ENCODE data around the gene RSBN1L.
A peak's percentile ranks its signal among the peaks of the same experiment; 100 is the strongest.
"Not testable (repeated sequence)": the region's sequence is repeated elsewhere in the genome, so short reads cannot be mapped to it uniquely, and the experiment has no call there.

RSBN1L gene

DNA sequence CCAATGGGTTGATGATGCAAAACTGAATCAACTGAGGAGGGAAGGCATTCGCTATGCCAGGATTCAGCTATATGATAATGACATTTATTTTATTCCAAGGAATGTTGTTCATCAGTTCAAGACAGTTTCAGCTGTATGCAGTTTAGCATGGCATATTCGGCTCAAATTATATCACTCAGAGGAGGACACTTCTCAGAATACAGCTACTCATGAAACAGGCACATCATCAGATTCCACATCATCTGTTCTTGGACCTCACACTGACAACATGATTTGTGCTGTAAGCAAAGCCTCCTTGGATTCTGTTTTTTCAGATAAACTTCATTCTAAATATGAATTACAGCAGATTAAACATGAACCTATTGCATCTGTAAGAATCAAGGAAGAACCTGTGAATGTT lies 82.3 kb downstream of the RSBN1L start:
- no peak for FAIRE-seq

DNA sequence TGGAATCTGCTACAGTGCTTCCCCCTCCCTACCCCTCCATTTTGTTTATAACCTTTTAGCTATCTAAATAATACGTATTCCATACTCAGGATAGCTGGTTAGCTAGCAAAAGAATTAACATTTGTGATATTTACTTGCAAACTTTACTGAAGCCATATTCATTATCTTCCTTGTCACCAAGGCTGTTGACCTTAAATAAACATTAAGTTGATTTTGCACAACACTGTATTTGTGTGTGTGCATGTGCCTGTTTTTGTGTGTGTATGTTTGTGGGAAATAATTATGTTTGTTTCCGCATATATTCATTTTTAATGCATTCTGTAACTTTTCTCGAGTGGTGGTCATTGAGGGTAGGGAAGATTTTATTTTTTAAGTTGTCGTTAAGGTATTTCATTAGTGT lies 86.1 kb downstream of the RSBN1L start:
- FAIRE-seq: no peak

DNA sequence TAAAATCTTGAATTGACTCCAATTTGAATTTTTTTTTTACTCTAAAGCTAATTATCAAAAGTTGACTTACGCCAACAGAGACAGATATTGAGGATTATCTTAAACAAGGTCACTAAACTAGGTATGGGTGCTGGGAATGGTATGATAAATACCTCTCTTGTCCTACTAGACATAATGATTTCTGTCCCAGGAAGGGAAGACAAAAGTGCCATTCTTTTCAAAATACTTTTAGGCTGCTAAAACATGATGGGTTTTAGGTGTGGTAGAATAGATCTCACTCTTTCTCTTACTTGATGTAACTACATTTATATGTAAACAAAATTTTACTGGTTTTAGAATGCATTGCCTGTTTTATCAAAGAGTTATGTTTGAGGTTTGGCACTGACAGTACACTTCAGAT lies 86.9 kb downstream of the RSBN1L start:
- FAIRE-seq: no peak

GRCh38 chr7:77783545-77783944 lies 87.3 kb downstream of the RSBN1L start:
- FAIRE-seq: no peak

DNA sequence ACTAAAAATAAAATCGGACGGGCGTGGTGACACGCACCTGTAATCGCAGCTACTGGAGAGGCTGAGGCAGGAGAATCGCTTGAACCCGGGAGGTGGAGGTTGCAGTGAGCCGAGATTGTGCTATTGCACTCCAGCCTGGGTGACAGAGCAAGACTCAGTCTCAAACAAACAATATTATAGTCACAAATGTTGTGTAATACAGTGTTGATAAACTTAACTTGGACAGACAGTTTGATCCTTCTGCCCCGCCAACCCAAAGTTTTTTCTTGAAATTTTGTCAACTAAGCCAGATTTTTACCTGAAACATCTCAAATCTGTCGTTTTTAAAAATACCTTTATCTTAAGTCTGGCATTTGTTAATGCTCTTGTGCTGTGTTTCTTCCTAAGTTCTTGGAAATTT lies 88.2 kb downstream of the RSBN1L start:
- not testable (repeated sequence) for FAIRE-seq

DNA sequence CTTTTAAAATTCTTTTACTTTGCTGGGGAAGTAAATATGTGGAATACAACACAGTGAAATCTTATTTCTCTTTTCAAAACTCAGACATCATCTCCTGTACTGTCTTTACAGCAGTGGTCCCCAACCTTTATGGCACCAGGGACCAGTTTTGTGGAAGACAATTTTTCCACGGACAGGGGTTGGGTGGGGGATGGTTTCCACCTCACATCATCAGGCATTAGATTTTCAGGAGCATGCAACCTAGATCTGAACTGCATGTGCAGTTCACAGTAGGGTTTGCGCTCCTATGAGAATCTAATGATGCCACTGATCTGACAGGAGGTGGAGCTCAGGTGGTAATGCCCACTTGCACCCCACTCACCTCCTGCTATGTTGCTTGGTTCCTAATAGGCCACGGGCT lies 89.8 kb downstream of the RSBN1L start:
- FAIRE-seq: no peak

DNA sequence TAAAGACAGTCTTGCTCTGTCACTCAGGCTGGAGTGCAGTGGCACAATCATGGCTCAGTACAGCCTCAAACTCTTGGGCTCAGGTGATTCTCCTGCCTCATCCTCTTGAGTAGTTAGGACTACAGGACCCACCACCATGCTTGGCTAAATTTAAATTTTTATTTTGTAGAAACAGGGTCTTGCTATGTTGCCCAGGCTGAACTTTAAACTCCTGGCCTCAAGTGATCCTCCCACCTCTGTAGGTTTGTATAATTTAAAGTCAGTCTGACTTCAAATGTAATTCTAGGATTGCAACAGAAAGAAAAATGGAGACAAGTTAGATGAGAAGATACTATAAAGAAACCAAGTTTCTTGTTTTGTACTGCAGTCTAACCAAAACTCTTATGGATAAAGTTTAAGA lies 90.5 kb downstream of the RSBN1L start:
- FAIRE-seq: no peak

GRCh38 chr7:77788327-77788902 lies 92.2 kb downstream of the RSBN1L start:
- FAIRE-seq: no peak

DNA sequence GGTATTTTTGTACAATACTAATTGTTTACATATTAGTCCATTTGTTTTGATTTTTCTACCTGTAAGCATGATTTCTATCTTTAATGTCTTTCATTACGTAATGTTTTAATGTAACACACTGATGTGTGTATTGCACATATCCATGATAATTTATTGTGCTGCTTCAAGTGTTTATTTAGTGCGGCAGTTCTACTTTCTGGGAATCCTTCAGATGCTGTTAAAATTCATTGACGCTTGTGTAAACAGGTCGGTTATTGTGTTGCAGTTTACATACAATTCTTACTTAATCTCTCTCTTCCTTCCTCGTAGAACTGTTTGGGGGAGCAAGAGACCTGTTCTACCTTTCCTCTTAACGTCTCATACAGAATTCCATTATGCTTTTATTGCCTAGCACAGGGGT lies 95.1 kb downstream of the RSBN1L start:
- FAIRE-seq: no peak

GRCh38 chr7:77791956-77792355 lies 95.7 kb downstream of the RSBN1L start:
- no peak for FAIRE-seq

DNA sequence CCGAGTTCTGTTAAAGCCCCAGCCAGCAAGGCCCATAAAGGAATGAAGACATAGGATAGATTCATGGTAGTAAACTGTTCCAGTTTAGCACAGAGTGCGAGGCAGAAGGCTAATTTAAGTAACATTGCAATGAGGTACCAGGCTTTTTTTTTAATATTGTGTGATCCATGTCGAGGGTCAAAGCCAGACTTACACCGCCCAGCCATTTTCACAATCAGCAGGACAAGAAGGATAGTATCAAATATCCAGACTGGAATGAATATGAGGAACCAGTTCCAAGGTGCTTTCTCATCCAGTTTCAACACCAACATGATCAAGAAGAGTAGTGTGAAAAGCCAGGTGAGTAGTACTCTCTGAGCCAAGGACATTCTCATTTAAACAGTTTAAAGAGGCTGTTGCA lies 97.7 kb downstream of the RSBN1L start:
- no peak for FAIRE-seq

- no peak for FAIRE-seq
Measured at GRCh38 chr7:77796109-77796508, 99.8 kb downstream of the RSBN1L start.

DNA sequence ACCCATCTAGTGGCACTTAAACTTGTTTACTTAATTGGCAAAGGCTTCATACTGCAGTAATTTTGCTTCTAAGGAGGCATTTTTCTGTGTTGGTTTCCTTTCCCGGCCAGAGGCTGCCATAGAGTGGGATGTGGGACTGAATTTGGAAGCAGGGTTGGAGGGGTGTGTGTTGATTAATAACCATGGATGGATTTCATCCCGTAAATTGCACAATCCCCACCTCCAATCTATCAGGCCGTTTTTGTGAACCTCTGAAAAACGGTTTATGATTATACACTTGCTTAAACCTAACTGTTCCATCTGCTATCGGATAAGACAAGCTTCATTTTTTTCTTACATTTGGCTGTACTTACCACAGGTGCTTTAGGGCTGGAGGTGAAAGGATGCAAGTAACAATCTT lies 100.7 kb downstream of the RSBN1L start:
- no peak for FAIRE-seq

- no peak for FAIRE-seq
Measured at GRCh38 chr7:77797734-77798393, 101.6 kb downstream of the RSBN1L start.

GRCh38 chr7:77798394-77799077 lies 102.3 kb downstream of the RSBN1L start, which contains the start of the genes PHTF2 and TMEM60:
Gene PHTF2 (plus strand): TSS chr7:77798773.
Gene TMEM60 (minus strand): TSS chr7:77798434. CDS start chr7:77794373, 4,061 bp downstream.
- FAIRE-seq: peak; percentile 99

- no peak for FAIRE-seq
Measured at GRCh38 chr7:77799078-77799964, 103.1 kb downstream of the RSBN1L start.

GRCh38 chr7:77800158-77800557 lies 103.9 kb downstream of the RSBN1L start:
- FAIRE-seq: no peak

DNA sequence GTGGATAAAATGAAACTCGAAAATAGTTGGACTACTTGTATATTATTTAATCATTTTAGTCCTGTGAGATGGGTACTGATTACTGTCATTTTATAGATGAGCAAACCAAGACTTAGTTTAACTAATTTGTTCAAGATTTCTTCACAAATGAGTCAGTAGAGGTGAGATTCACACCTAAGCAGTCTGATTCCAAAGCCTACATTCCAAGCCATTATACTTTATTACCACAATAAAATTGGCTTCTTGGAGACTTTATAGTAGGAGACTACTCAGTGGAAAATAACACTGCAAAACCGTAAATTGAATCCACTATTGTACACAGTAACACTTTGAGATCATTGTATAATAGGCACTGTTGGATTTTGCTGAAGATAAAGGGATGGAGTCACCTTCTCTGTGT lies 104.5 kb downstream of the RSBN1L start:
- FAIRE-seq: no peak

DNA sequence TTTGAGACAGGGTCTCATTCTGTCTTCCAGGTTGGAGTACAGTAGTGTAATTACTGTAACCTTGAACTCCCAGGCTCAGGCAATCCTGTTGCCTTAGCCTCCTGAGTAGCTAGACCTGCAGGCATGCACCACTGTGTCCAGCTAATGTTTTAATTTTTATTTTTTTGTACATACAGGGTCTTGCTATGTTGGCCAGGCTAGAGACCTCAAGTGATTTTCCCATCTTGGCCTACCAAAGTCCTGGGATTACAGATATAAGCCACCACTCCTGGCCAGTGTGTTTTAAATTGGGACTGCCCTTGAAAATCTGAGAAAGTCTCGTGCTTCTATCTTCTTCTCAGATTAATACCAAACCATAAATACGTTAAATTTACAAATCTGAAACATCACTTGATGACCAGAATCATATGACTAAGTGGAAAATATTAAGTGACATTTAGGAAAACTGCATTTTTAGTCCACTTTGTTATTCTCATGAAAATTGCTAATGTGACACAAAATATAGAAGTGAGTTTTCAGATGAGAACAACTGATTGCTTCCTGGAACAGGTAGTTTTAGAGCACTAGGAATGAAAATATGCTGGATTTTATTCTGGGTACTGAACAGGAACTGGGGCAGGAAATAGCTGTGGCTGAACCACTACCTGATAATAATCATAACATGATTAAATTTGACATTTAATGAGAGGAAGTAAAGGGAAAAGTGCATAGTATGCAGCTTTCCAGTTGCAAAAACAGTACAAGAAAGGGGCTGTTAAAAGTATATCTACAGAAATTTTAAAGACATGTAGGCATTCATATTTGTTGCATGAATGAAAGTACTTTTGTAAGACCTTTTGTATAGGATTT lies 106.5 kb downstream of the RSBN1L start:
- no peak for FAIRE-seq

GRCh38 chr7:77806425-77806824 lies 110.2 kb downstream of the RSBN1L start:
- FAIRE-seq: no peak

GRCh38 chr7:77808517-77808916 lies 112.3 kb downstream of the RSBN1L start:
- no peak for FAIRE-seq
